DMS53 (cell line): ENCODE data around the gene CNNM1.

Experiments
- DNase-seq: peaks from one replicate; lab custom pipeline; 2025; lab: John Stamatoyannopoulos, UW

The CNNM1 gene

GRCh38 chr10:99421233-99421739, 92.1 kb downstream of the CNNM1 start:
- DNase-seq, result peak; percentile 38

- DNase-seq, result no peak
Observed at GRCh38 chr10:99422529-99423096, 93.5 kb downstream of the CNNM1 start.

- DNase-seq, result no peak
Observed at GRCh38 chr10:99424656-99425055, 95.5 kb downstream of the CNNM1 start.

GRCh38 chr10:99425204-99425603, 96.0 kb downstream of the CNNM1 start:
- DNase-seq, result no peak

- no peak for DNase-seq
Observed at GRCh38 chr10:99426689-99427088, 97.5 kb downstream of the CNNM1 start.

- DNase-seq, result no peak
Observed at GRCh38 chr10:99427566-99428190, 98.5 kb downstream of the CNNM1 start.

DNA sequence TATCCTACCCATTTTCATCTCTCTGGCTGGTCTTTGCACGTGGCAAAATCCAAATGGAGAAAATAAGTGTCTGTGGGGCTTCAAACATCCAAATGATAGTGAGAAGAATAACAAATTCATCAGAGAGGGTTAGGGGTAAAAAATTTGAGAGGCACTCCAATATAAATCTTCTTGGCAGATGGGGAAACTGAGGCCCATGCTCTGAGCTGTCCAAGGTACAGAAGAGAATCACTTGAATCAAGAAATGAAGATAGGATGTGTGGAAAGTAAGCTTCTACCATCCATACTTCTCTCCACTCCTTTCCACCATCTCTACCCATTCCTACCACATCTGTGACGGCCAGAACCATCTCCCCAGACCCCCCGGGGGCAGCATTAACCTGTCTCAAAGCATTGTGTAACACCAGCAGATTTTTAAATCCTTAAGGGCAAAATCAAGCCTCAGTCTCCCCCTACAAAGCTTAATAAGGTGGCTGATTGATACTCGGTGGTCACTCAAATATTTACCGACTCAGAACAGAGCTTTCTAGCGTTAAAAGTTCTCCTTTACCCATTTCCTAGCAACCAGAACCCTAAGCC, 100.5 kb downstream of the CNNM1 start:
- DNase-seq, result peak; percentile 37

- DNase-seq, result peak; percentile 75
Observed at GRCh38 chr10:99430116-99430450, 100.9 kb downstream of the CNNM1 start.

DNA sequence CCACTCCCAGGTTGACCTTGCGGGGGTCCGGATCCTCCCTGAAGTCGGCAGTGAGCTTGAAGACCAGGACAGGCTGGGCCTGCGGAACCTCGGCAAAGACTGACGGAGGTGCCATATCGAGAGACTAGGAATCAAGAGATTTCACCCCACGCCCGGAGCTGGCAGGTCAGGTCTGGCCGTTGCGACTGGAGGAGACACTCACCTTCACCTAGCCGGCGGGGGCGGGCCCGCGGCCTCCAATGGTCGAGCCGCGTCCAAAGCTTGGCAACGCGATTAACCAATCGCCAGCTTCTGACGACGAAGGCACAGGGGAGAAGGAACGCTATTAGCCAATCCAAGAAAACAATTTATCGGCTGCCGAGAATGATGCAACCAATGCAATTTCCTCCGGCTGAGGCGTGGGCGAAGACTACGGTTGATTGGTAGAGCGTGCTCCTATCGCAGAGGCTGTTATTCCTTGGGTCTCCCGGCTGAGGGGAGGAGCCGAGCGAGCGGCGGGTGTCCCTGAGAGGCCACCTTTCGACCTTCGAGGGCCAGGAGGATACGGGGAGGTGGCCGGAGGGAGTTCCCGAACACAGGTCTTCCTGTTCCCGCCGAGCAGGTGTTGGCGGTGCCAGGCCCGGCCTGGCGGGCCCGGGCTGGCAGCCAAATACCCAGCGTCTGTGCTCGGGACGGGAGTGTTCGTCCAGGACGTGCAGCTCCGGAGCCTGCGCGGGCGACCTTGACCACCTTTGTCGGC, 101.5 kb downstream of the CNNM1 start, which contains the start of gene GOT1:
Gene GOT1 (minus strand): TSS at position 174 of the 739 bp plus-strand sequence. CDS start 59 bp downstream, at position 115.
- peak; percentile 100 for DNase-seq

DNA sequence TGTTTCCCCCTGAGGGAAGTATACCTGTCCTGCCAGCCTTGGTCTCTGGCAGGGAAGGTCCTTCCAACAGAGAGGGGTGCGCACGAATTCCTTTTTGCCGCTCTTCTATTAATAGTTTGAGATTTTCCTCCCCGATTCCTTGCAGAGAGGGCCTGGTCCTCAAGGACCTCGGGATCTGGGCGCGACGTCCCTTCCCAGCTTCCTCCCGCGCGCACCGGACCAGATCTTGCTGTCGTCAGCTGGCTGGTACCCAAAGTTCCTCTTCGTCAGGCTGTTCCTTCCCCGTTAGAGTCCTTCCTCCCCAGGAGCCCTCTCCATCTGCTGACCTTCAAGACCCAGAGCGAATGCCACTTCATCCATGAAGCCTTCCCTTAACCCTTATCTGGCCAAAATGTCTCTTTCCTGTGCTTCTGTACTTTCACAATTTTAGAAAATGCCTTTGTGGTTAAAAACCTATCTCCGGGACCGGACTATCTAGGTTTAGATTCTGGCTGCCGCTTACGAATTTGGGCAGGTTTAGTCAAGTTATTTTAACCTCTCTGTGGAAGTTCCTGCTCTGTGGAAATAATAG, 102.1 kb downstream of the CNNM1 start:
- DNase-seq, result peak; percentile 78

DNA sequence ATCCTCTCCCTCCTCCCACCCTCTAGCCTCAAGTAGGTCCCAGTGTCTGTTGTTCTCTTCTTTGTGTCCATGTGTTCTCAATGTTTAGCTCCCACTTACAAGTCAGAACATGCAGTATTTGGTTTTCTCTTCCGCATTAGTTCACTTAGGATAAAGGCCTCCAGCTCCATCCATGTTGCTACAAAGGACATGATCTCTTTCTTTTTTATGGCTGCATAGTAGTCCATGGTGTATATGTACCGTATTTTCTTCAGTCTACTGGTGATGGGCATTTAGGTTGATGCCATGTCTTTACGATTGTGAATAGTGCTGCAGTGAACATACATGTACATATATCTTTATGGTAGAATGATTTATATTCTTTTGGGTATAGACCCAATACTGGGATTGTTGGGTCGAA, 102.9 kb downstream of the CNNM1 start:
- DNase-seq, result no peak

- no peak for DNase-seq
Observed at GRCh38 chr10:99432881-99433280, 103.7 kb downstream of the CNNM1 start.

DNA sequence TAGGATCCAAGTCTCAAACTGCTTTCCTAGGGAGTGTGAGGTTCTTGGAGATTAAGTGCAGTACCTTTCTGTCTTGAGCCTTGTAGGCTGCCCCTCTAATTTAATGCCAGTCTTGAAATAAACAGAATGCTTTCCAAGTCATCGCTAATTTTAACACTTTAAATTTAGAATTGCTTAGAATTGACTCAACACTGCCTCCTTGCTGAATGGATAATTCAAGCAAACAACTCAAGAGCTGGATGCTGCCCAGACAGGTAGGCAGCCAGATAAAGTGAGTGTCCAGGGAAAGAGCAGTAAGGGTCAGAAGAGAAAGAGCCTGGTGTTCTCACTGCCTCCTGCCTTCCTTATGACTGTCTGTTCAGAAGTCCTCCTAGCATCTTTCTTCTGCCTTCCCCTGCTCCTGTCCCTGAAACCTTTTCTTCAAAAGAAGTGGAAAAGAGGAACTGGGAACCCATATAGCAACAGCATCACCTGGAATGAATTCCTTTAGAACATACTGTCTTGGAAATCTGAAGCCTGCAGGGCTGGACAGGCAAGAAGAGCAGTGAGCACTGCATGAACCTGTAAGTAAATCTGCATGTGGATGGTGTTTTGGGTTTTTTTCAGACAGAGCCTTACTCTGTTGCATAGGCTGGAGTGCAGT, 104.3 kb downstream of the CNNM1 start:
- peak; percentile 36 for DNase-seq

DNA sequence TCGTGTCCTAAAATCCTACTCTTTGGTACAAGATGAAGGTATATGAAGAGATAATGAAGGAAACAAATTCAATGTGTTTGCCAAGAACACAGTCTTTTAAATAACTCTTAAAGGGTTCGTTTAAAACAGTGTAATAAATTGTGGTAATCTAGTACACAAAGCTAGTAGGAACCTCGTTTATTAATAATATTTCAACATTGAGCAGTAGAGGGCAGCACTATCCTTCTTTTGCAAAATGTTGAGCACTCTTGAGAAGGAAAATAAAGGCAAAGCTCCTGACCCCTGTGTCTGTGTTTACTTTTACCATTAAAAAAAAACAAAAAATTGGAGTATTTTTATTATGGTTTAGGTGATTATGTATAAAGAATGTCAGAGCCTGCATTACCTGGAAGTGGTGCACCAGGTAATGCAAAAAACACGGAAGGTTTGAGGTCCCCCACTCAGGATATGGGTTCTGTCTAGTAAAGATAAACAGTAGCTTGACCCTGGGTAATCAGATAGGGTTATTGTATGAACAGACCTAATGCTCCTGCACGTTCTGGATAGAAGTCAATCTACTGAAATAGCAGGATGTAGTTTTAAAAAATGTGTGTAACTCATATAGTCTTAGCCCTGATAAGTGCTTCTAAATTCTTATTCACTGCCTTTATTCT, 107.0 kb downstream of the CNNM1 start:
- peak; percentile 82 for DNase-seq

GRCh38 chr10:99438890-99439289, 109.7 kb downstream of the CNNM1 start:
- DNase-seq, result no peak

- DNase-seq, result no peak
Observed at GRCh38 chr10:99442394-99442793, 113.2 kb downstream of the CNNM1 start.

DNA sequence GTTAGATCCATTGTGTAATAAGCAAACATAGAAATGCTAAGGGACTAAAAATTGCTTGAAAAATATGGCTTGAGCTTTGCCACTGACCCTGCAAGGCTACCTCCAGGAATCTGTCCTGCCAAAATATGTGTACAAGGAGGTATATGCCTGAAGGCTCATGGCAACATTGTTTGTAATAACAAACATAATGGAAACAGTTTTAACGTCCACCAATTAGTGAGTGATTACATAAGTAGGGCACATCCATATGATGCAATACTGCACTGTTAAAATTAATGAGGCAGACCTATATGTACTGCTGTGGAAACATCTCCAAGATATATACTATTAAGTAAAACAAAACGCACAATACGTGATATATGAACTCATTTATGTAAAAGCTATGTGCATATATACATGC, 114.3 kb downstream of the CNNM1 start:
- no peak for DNase-seq
